H9 (cell line): ENCODE measurements around the gene COPRS. TPM values are rescaled to one million over a fixed set of nuclear protein-coding genes. Genes with fewer than 3 reads are reported as not detected.

Source experiments
- DNase-seq: peaks from one replicate; pipeline ENCODE4 v3.0.0-alpha.2; 2017
- H2AFZ ChIP-seq: one replicate; pipeline ENCODE4 v1.6.1; 2013; ENCODE audit warnings: mild to moderate bottlenecking, low read length, control low read depth, moderate library complexity
- H2AK5ac ChIP-seq: 2 replicates; pipeline ENCODE4 v1.6.1; 2013; ENCODE audit warnings: low read length, control low read depth, mixed read lengths; ENCODE audit not compliant: insufficient read length
- H2BK120ac ChIP-seq: one replicate; pipeline ENCODE4 v1.6.1; 2013; ENCODE audit warnings: low read depth, mild to moderate bottlenecking, low read length, control low read depth, inconsistent platforms; ENCODE audit not compliant: poor library complexity, severe bottlenecking
- H2BK12ac ChIP-seq: 2 replicates; pipeline ENCODE4 v1.6.1; 2013; ENCODE audit warnings: low read length, control low read depth, mixed read lengths, low read depth; ENCODE audit not compliant: insufficient read length
- H2BK15ac ChIP-seq: 2 replicates; pipeline ENCODE4 v1.6.1; 2013; ENCODE audit warnings: low read depth, low read length, control low read depth
- H2BK20ac ChIP-seq: one replicate; pipeline ENCODE4 v1.6.1; 2013; ENCODE audit warnings: low read depth, mild to moderate bottlenecking, low read length, control low read depth, inconsistent platforms; ENCODE audit not compliant: poor library complexity, severe bottlenecking
- H2BK5ac ChIP-seq: 2 replicates; pipeline ENCODE4 v1.6.1; 2013; ENCODE audit warnings: low read length, control low read depth, mixed read lengths; ENCODE audit not compliant: insufficient read length
- H3K14ac ChIP-seq: 2 replicates; pipeline ENCODE4 v1.6.1; 2013; ENCODE audit warnings: low read length, control low read depth; ENCODE audit not compliant: insufficient read depth
- H3K18ac ChIP-seq: 2 replicates; pipeline ENCODE4 v1.6.1; 2013; ENCODE audit warnings: low read depth, mild to moderate bottlenecking, mixed read lengths, low read length, control low read depth; ENCODE audit not compliant: insufficient read length
- H3K23ac ChIP-seq: 2 replicates; pipeline ENCODE4 v1.6.1; 2013; ENCODE audit warnings: low read length, control low read depth, mixed read lengths, low read depth; ENCODE audit not compliant: insufficient read length
- H3K23me2 ChIP-seq: 2 replicates; pipeline ENCODE4 v1.6.1; 2013; ENCODE audit warnings: low read depth, mild to moderate bottlenecking, mixed read lengths, low read length, control low read depth; ENCODE audit not compliant: insufficient read length, poor library complexity, severe bottlenecking
- H3K27ac ChIP-seq: 2 replicates; pipeline ENCODE4 v1.5.1; 2013; ENCODE audit warnings: low read length, control low read depth, mixed read lengths, low read depth; ENCODE audit not compliant: insufficient read length
- H3K27me3 ChIP-seq: 2 replicates; pipeline ENCODE4 v1.6.1; 2013; ENCODE audit warnings: low read length, control low read depth, inconsistent platforms; ENCODE audit not compliant: insufficient read depth
- H3K4ac ChIP-seq: 2 replicates; pipeline ENCODE4 v1.6.1; 2013; ENCODE audit warnings: low read depth, mild to moderate bottlenecking, control low read depth, inconsistent platforms, low read length, moderate library complexity
- H3K4me1 ChIP-seq: 2 replicates; pipeline ENCODE4 v1.6.1; 2013; ENCODE audit warnings: low read length, control low read depth, inconsistent platforms; ENCODE audit not compliant: insufficient read depth
- H3K4me2 ChIP-seq: 2 replicates; pipeline ENCODE4 v1.6.1; 2013; ENCODE audit warnings: low read length, control low read depth, mixed read lengths; ENCODE audit not compliant: insufficient read length, insufficient read depth
- H3K56ac ChIP-seq: 2 replicates; pipeline ENCODE4 v1.6.1; 2013; ENCODE audit warnings: low read depth, mild to moderate bottlenecking, mixed read lengths, low read length, control low read depth; ENCODE audit not compliant: insufficient read length
- H3K79me1 ChIP-seq: 2 replicates; pipeline ENCODE4 v1.6.1; 2013; ENCODE audit warnings: low read depth, mild to moderate bottlenecking, moderate library complexity, low read length, control low read depth, inconsistent platforms; ENCODE audit not compliant: insufficient read depth, poor library complexity, severe bottlenecking
- H3K79me2 ChIP-seq: 2 replicates; pipeline ENCODE4 v1.6.1; 2013; ENCODE audit warnings: low read length, control low read depth, inconsistent platforms; ENCODE audit not compliant: insufficient read depth
- H3K9ac ChIP-seq: 2 replicates; pipeline ENCODE4 v1.6.1; 2013; ENCODE audit warnings: low read length, control low read depth, mixed read lengths; ENCODE audit not compliant: insufficient read length; ENCODE audit errors: extremely low read depth
- H3K9me3 ChIP-seq: one replicate; pipeline ENCODE4 v1.6.1; 2013; ENCODE audit warnings: low read depth, low read length, inconsistent platforms; ENCODE audit not compliant: control insufficient read depth
- H3T11ph ChIP-seq: one replicate; pipeline ENCODE4 v1.6.1; 2013; ENCODE audit warnings: mild to moderate bottlenecking, low read length, control low read depth, inconsistent platforms
- H4K20me1 ChIP-seq: one replicate; pipeline ENCODE4 v1.6.1; 2013; ENCODE audit not compliant: control insufficient read depth, insufficient read length, insufficient read depth
- H4K5ac ChIP-seq: 2 replicates; pipeline ENCODE4 v1.6.1; 2013; ENCODE audit warnings: low read depth, mild to moderate bottlenecking, mixed read lengths, low read length, control low read depth; ENCODE audit not compliant: insufficient read length
- H4K8ac ChIP-seq: replicated peaks from 2 replicates; pipeline ENCODE4 v1.6.1; 2013; ENCODE audit warnings: low read length, control low read depth, mixed read lengths, low read depth; ENCODE audit not compliant: insufficient read length
- H4K91ac ChIP-seq: 2 replicates; pipeline ENCODE4 v1.6.1; 2013; ENCODE audit warnings: low read depth, mild to moderate bottlenecking, moderate library complexity, mixed read lengths, low read length, control low read depth; ENCODE audit not compliant: insufficient read length
- H3K27ac Mint-ChIP-seq, 3 experiments: 2 replicates in 2 of 3; 3 replicates in 1 of 3; pipeline ENCODE4 v1.8.0; 2020 to 2021; ENCODE audit warnings: mixed read lengths in 3 of 3, mild to moderate bottlenecking in 1 of 3, moderate library complexity in 1 of 3
- H3K27me3 Mint-ChIP-seq: 2 replicates; pipeline ENCODE4 v1.8.0; 2021; ENCODE audit warnings: low read depth, mild to moderate bottlenecking, moderate library complexity, mixed read lengths
- H3K36me3 Mint-ChIP-seq, 3 experiments: 2 replicates in 2 of 3; 3 replicates in 1 of 3; pipeline ENCODE4 v1.8.0; 2020 to 2021; ENCODE audit warnings: low read depth in 3 of 3, mixed read lengths in 3 of 3; ENCODE audit not compliant: insufficient read depth in 1 of 3
- H3K4me1 Mint-ChIP-seq, 2 experiments: 2 replicates each; pipeline ENCODE4 v1.8.0; 2020; ENCODE audit warnings: mixed read lengths in 2 of 2
- H3K4me3 Mint-ChIP-seq, 2 experiments: 2 replicates in 1 of 2; 3 replicates in 1 of 2; pipeline ENCODE4 v1.8.0; 2020 to 2021; ENCODE audit warnings: mild to moderate bottlenecking in 2 of 2, mixed read lengths in 2 of 2, moderate library complexity in 1 of 2
- H3K9me3 Mint-ChIP-seq, 2 experiments: 2 replicates in 1 of 2; 3 replicates in 1 of 2; pipeline ENCODE4 v1.8.0; 2020; ENCODE audit warnings: mild to moderate bottlenecking in 2 of 2, mixed read lengths in 2 of 2, moderate library complexity in 1 of 2
- CTCF ChIP-seq: fragments of 200-600 bp; sonication (generic); conservative IDR thresholded peaks from 3 replicates; pipeline ENCODE4 v1.8.0; 2021; ENCODE audit warnings: antibody characterized with exemption, mild to moderate bottlenecking
- WGBS: extraction: QIAGEN DNeasy Blood & Tissue Kit; methylation state at CpG from one replicate; pipeline ENCODE4 v1.1.7; 2013; ENCODE audit warnings: missing lambda C conversion rate, low lambda C conversion rate, mixed read lengths; ENCODE audit not compliant: insufficient read length; ENCODE audit errors: extremely low coverage; 5-methylcytosine and 5-hydroxymethylcytosine counted together
- total RNA-seq: library from RNA; stranded (reverse); gene quantifications from 2 replicates; pipeline ENCODE4 v1.2.1, GENCODE V29; 2021

COPRS gene
- total RNA-seq, 1 experiment from 2014 or later, result 43.8 TPM

- H3K36me3 Mint-ChIP-seq, result peaks cover 5 to 23% (median 11%) of the 10 kb centered on the region in 3 experiments
- no peak overlapping the region for H2AFZ ChIP-seq
Measured at GRCh38 chr17:31854672-31855071, 4.4 kb downstream of the COPRS start.

More at GRCh38 chr17:31854672-31855071, 4.4 kb downstream of the COPRS start:
- no peak overlapping the region for H3K4me3 Mint-ChIP-seq
- Histone ChIP-seq H2BK120ac (no peak overlapping the region), H3K27ac (no peak overlapping the region), H4K8ac (no peak overlapping the region), H3K9me3 (no peaks in the 10 kb centered on the region), H3K79me2 (no peaks in the 10 kb centered on the region), H3K4ac (no peak overlapping the region), H3K4me2 (no peak overlapping the region), H2BK15ac (no peak overlapping the region), H4K91ac (no peak overlapping the region), H2BK5ac (no peak overlapping the region), H2BK20ac (no peak overlapping the region), H3K79me1 (no peaks in the 10 kb centered on the region), H3K18ac (no peak overlapping the region), H2BK12ac (no peak overlapping the region), H2AK5ac (no peak overlapping the region), H3K23me2 (peaks cover 3% of the 10 kb centered on the region), H3K14ac (no peak overlapping the region), H4K20me1 (no peaks in the 10 kb centered on the region), H3K56ac (no peak overlapping the region), H4K5ac (no peak overlapping the region), H3K4me1 (peaks cover 3% of the 10 kb centered on the region; the same call in 1 of the 2 replicates), H3K9ac (no peak overlapping the region), H3K23ac (no peak overlapping the region), H3T11ph (no peak overlapping the region), H3K27me3 (no peaks in the 10 kb centered on the region)
- no peak overlapping the region for H3K27ac Mint-ChIP-seq
- no peaks in the 10 kb centered on the region for H3K9me3 Mint-ChIP-seq
- WGBS, result no CpG with 5 or more reads among the region's 2 CpGs
- no peak for TF ChIP-seq CTCF
- H3K27me3 Mint-ChIP-seq, result no peaks in the 10 kb centered on the region; the same call in none of the 2 replicates
- no peak for DNase-seq
- H3K4me1 Mint-ChIP-seq, result peaks cover 14 to 15% of the 10 kb centered on the region in 2 experiments
